ENCODE results near the gene TRRAP. TPM values are rescaled to one million over a fixed set of nuclear protein-coding genes. Genes with fewer than 3 reads are reported as not detected.
A peak's percentile ranks its signal among the peaks of the same experiment; 100 is the strongest.
"Not testable (repeated sequence)": the region's sequence is repeated elsewhere in the genome, so short reads cannot be mapped to it uniquely, and the experiment has no call there.

TRRAP gene
- total and polyA plus RNA-seq, 2 donors: 11.3 to 15.1 TPM

- Histone ChIP-seq H3K36me3 (ENCODE audit: control insufficient read depth in 2 of 2, insufficient read depth in 2 of 2, low read length in 1 of 2) (no peaks in the 10 kb centered on the region), H3K27me3 (ENCODE audit: control insufficient read depth in 2 of 2, insufficient read depth in 1 of 2, low read length in 1 of 2) (peaks cover 0 to 5% of the 10 kb centered on the region in 2 donors), H3K27ac (ENCODE audit: low read depth in 1 of 2, low read length in 1 of 2) (no peak overlapping the region), H3K9me3 (ENCODE audit: control insufficient read depth in 2 of 2, insufficient read depth in 1 of 2, low read length in 1 of 2) (peaks cover 0 to 3% of the 10 kb centered on the region in 2 donors), H3K4me3 (ENCODE audit: low read length in 2 of 2) (no peak overlapping the region), H3K4me1 (ENCODE audit: control insufficient read depth in 2 of 2, insufficient read depth in 2 of 2, low read length in 2 of 2) (no peaks in the 10 kb centered on the region)
- WGBS: 66% methylated on average over 4 of the region's 4 CpGs
- no peak for DNase-seq (ENCODE audit: low read depth in 6 of 9, low spot score in 9 of 9)
Observed at GRCh38 chr7:98840722-98841121, 37.6 kb upstream of the TRRAP start.

- peak; percentile 11 to 73 (median 38) for DNase-seq (ENCODE audit: low read depth in 6 of 9, low spot score in 9 of 9)
Observed at GRCh38 chr7:98841179-98841997, 36.9 kb upstream of the TRRAP start.

GRCh38 chr7:98842552-98842951 is 35.8 kb upstream of the TRRAP start:
- not testable (repeated sequence) for DNase-seq (ENCODE audit: low read depth in 6 of 9, low spot score in 9 of 9); H3K27me3 ChIP-seq (ENCODE audit: control insufficient read depth in 2 of 2, insufficient read depth in 1 of 2, low read length in 1 of 2); H3K4me3 ChIP-seq (ENCODE audit: low read length in 2 of 2); H3K27ac ChIP-seq (ENCODE audit: low read depth in 1 of 2, low read length in 1 of 2); H3K36me3 ChIP-seq (ENCODE audit: control insufficient read depth in 2 of 2, insufficient read depth in 2 of 2, low read length in 1 of 2); H3K9me3 ChIP-seq (ENCODE audit: control insufficient read depth in 2 of 2, insufficient read depth in 1 of 2, low read length in 1 of 2); H3K4me1 ChIP-seq (ENCODE audit: control insufficient read depth in 2 of 2, insufficient read depth in 2 of 2, low read length in 2 of 2)
- WGBS: 92% methylated on average over 2 of the region's 2 CpGs

More at GRCh38 chr7:98841179-98841997, 36.9 kb upstream of the TRRAP start:
- H3K27me3 ChIP-seq (ENCODE audit: control insufficient read depth in 2 of 2, insufficient read depth in 1 of 2, low read length in 1 of 2): peaks cover 0 to 5% of the 10 kb centered on the region in 2 donors
- H3K27ac ChIP-seq (ENCODE audit: low read depth in 1 of 2, low read length in 1 of 2): no peak overlapping the region
- 52% methylated on average over 11 of the region's 11 CpGs for WGBS
- H3K36me3 ChIP-seq (ENCODE audit: control insufficient read depth in 2 of 2, insufficient read depth in 2 of 2, low read length in 1 of 2): no peaks in the 10 kb centered on the region
- H3K9me3 ChIP-seq (ENCODE audit: control insufficient read depth in 2 of 2, insufficient read depth in 1 of 2, low read length in 1 of 2): peaks cover 0 to 3% of the 10 kb centered on the region in 2 donors
- H3K4me1 ChIP-seq (ENCODE audit: control insufficient read depth in 2 of 2, insufficient read depth in 2 of 2, low read length in 2 of 2): no peaks in the 10 kb centered on the region
- H3K4me3 ChIP-seq (ENCODE audit: low read length in 2 of 2): no peak overlapping the region

GRCh38 chr7:98848918-98849317 is 29.4 kb upstream of the TRRAP start:
- no peak overlapping the region for H3K4me3 ChIP-seq (ENCODE audit: low read length in 2 of 2)
- no peaks in the 10 kb centered on the region for H3K4me1 ChIP-seq (ENCODE audit: control insufficient read depth in 2 of 2, insufficient read depth in 2 of 2, low read length in 2 of 2)
- H3K27ac ChIP-seq (ENCODE audit: low read depth in 1 of 2, low read length in 1 of 2): no peak overlapping the region
- H3K9me3 ChIP-seq (ENCODE audit: control insufficient read depth in 2 of 2, insufficient read depth in 1 of 2, low read length in 1 of 2): peaks cover 3 to 18% of the 10 kb centered on the region in 2 donors
- DNase-seq (ENCODE audit: low read depth in 6 of 9, low spot score in 9 of 9): no peak
- no peaks in the 10 kb centered on the region for H3K36me3 ChIP-seq (ENCODE audit: control insufficient read depth in 2 of 2, insufficient read depth in 2 of 2, low read length in 1 of 2)
- peaks cover 0 to 2% of the 10 kb centered on the region in 2 donors for H3K27me3 ChIP-seq (ENCODE audit: control insufficient read depth in 2 of 2, insufficient read depth in 1 of 2, low read length in 1 of 2)
- WGBS: 95% methylated on average over 3 of the region's 3 CpGs

- DNase-seq (ENCODE audit: low read depth in 6 of 9, low spot score in 9 of 9): no peak
- H3K4me3 ChIP-seq (ENCODE audit: low read length in 2 of 2): no peak overlapping the region
- peaks cover 3 to 14% of the 10 kb centered on the region in 2 donors for H3K9me3 ChIP-seq (ENCODE audit: control insufficient read depth in 2 of 2, insufficient read depth in 1 of 2, low read length in 1 of 2)
- WGBS: 92% methylated on average over 4 of the region's 4 CpGs
- no peaks in the 10 kb centered on the region for H3K36me3 ChIP-seq (ENCODE audit: control insufficient read depth in 2 of 2, insufficient read depth in 2 of 2, low read length in 1 of 2)
- no peak overlapping the region for H3K27ac ChIP-seq (ENCODE audit: low read depth in 1 of 2, low read length in 1 of 2)
- H3K4me1 ChIP-seq (ENCODE audit: control insufficient read depth in 2 of 2, insufficient read depth in 2 of 2, low read length in 2 of 2): no peaks in the 10 kb centered on the region
- H3K27me3 ChIP-seq (ENCODE audit: control insufficient read depth in 2 of 2, insufficient read depth in 1 of 2, low read length in 1 of 2): peaks cover 0 to 4% of the 10 kb centered on the region in 2 donors
Observed at GRCh38 chr7:98852826-98853225, 25.5 kb upstream of the TRRAP start.

- Histone ChIP-seq H3K9me3 (ENCODE audit: control insufficient read depth in 2 of 2, insufficient read depth in 1 of 2, low read length in 1 of 2) (no peaks in the 10 kb centered on the region), H3K4me3 (ENCODE audit: low read length in 2 of 2) (no peak overlapping the region), H3K27me3 (ENCODE audit: control insufficient read depth in 2 of 2, insufficient read depth in 1 of 2, low read length in 1 of 2) (peaks cover 0 to 9% of the 10 kb centered on the region in 2 donors), H3K4me1 (ENCODE audit: control insufficient read depth in 2 of 2, insufficient read depth in 2 of 2, low read length in 2 of 2) (no peaks in the 10 kb centered on the region), H3K27ac (ENCODE audit: low read depth in 1 of 2, low read length in 1 of 2) (no peak overlapping the region), H3K36me3 (ENCODE audit: control insufficient read depth in 2 of 2, insufficient read depth in 2 of 2, low read length in 1 of 2) (no peaks in the 10 kb centered on the region)
- WGBS: 85% methylated on average over 24 of the region's 24 CpGs
- DNase-seq (ENCODE audit: low read depth in 6 of 9, low spot score in 9 of 9): no peak
Observed at GRCh38 chr7:98855610-98856422, 22.5 kb upstream of the TRRAP start.

- no peak for DNase-seq (ENCODE audit: low read depth in 6 of 9, low spot score in 9 of 9)
- no peaks in the 10 kb centered on the region for H3K36me3 ChIP-seq (ENCODE audit: control insufficient read depth in 2 of 2, insufficient read depth in 2 of 2, low read length in 1 of 2)
- H3K4me1 ChIP-seq (ENCODE audit: control insufficient read depth in 2 of 2, insufficient read depth in 2 of 2, low read length in 2 of 2): no peaks in the 10 kb centered on the region
- 34% methylated on average over 12 of the region's 12 CpGs for WGBS
- no peak overlapping the region for H3K4me3 ChIP-seq (ENCODE audit: low read length in 2 of 2)
- no peak overlapping the region for H3K27ac ChIP-seq (ENCODE audit: low read depth in 1 of 2, low read length in 1 of 2)
- H3K9me3 ChIP-seq (ENCODE audit: control insufficient read depth in 2 of 2, insufficient read depth in 1 of 2, low read length in 1 of 2): no peaks in the 10 kb centered on the region
- H3K27me3 ChIP-seq (ENCODE audit: control insufficient read depth in 2 of 2, insufficient read depth in 1 of 2, low read length in 1 of 2): peaks cover 0 to 7% of the 10 kb centered on the region in 2 donors
Observed at GRCh38 chr7:98860071-98860470, 18.3 kb upstream of the TRRAP start.

GRCh38 chr7:98862203-98862602 is 16.1 kb upstream of the TRRAP start:
- H3K4me1 ChIP-seq (ENCODE audit: control insufficient read depth in 2 of 2, insufficient read depth in 2 of 2, low read length in 2 of 2): no peaks in the 10 kb centered on the region

More at GRCh38 chr7:98862203-98862602, 16.1 kb upstream of the TRRAP start:
- Histone ChIP-seq H3K27ac (ENCODE audit: low read depth in 1 of 2, low read length in 1 of 2) (no peak overlapping the region), H3K27me3 (ENCODE audit: control insufficient read depth in 2 of 2, insufficient read depth in 1 of 2, low read length in 1 of 2) (peaks cover 4 to 21% of the 10 kb centered on the region in 2 donors), H3K9me3 (ENCODE audit: control insufficient read depth in 2 of 2, insufficient read depth in 1 of 2, low read length in 1 of 2) (no peaks in the 10 kb centered on the region), H3K4me3 (ENCODE audit: low read length in 2 of 2) (no peak overlapping the region), H3K36me3 (ENCODE audit: control insufficient read depth in 2 of 2, insufficient read depth in 2 of 2, low read length in 1 of 2) (no peaks in the 10 kb centered on the region)
- 90% methylated on average over 4 of the region's 4 CpGs for WGBS
- no peak for DNase-seq (ENCODE audit: low read depth in 6 of 9, low spot score in 9 of 9)
